H9 (cell line): ENCODE results near the gene ZNF292. TPM values are rescaled to one million over a fixed set of nuclear protein-coding genes. Genes with fewer than 3 reads are reported as not detected.

Source experiments
- DNase-seq: peaks from one replicate; pipeline ENCODE4 v3.0.0-alpha.2; 2017
- H2AFZ ChIP-seq: one replicate; pipeline ENCODE4 v1.6.1; 2013; ENCODE audit warnings: mild to moderate bottlenecking, low read length, control low read depth, moderate library complexity
- H2AK5ac ChIP-seq: 2 replicates; pipeline ENCODE4 v1.6.1; 2013; ENCODE audit warnings: low read length, control low read depth, mixed read lengths; ENCODE audit not compliant: insufficient read length
- H2BK120ac ChIP-seq: one replicate; pipeline ENCODE4 v1.6.1; 2013; ENCODE audit warnings: low read depth, mild to moderate bottlenecking, low read length, control low read depth, inconsistent platforms; ENCODE audit not compliant: poor library complexity, severe bottlenecking
- H2BK12ac ChIP-seq: 2 replicates; pipeline ENCODE4 v1.6.1; 2013; ENCODE audit warnings: low read length, control low read depth, mixed read lengths, low read depth; ENCODE audit not compliant: insufficient read length
- H2BK15ac ChIP-seq: 2 replicates; pipeline ENCODE4 v1.6.1; 2013; ENCODE audit warnings: low read depth, low read length, control low read depth
- H2BK20ac ChIP-seq: one replicate; pipeline ENCODE4 v1.6.1; 2013; ENCODE audit warnings: low read depth, mild to moderate bottlenecking, low read length, control low read depth, inconsistent platforms; ENCODE audit not compliant: poor library complexity, severe bottlenecking
- H2BK5ac ChIP-seq: 2 replicates; pipeline ENCODE4 v1.6.1; 2013; ENCODE audit warnings: low read length, control low read depth, mixed read lengths; ENCODE audit not compliant: insufficient read length
- H3K14ac ChIP-seq: 2 replicates; pipeline ENCODE4 v1.6.1; 2013; ENCODE audit warnings: low read length, control low read depth; ENCODE audit not compliant: insufficient read depth
- H3K18ac ChIP-seq: 2 replicates; pipeline ENCODE4 v1.6.1; 2013; ENCODE audit warnings: low read depth, mild to moderate bottlenecking, mixed read lengths, low read length, control low read depth; ENCODE audit not compliant: insufficient read length
- H3K23ac ChIP-seq: 2 replicates; pipeline ENCODE4 v1.6.1; 2013; ENCODE audit warnings: low read length, control low read depth, mixed read lengths, low read depth; ENCODE audit not compliant: insufficient read length
- H3K23me2 ChIP-seq: 2 replicates; pipeline ENCODE4 v1.6.1; 2013; ENCODE audit warnings: low read depth, mild to moderate bottlenecking, mixed read lengths, low read length, control low read depth; ENCODE audit not compliant: insufficient read length, poor library complexity, severe bottlenecking
- H3K27ac ChIP-seq: 2 replicates; pipeline ENCODE4 v1.5.1; 2013; ENCODE audit warnings: low read length, control low read depth, mixed read lengths, low read depth; ENCODE audit not compliant: insufficient read length
- H3K27me3 ChIP-seq: 2 replicates; pipeline ENCODE4 v1.6.1; 2013; ENCODE audit warnings: low read length, control low read depth, inconsistent platforms; ENCODE audit not compliant: insufficient read depth
- H3K4ac ChIP-seq: 2 replicates; pipeline ENCODE4 v1.6.1; 2013; ENCODE audit warnings: low read depth, mild to moderate bottlenecking, control low read depth, inconsistent platforms, low read length, moderate library complexity
- H3K4me1 ChIP-seq: 2 replicates; pipeline ENCODE4 v1.6.1; 2013; ENCODE audit warnings: low read length, control low read depth, inconsistent platforms; ENCODE audit not compliant: insufficient read depth
- H3K4me2 ChIP-seq: 2 replicates; pipeline ENCODE4 v1.6.1; 2013; ENCODE audit warnings: low read length, control low read depth, mixed read lengths; ENCODE audit not compliant: insufficient read length, insufficient read depth
- H3K56ac ChIP-seq: 2 replicates; pipeline ENCODE4 v1.6.1; 2013; ENCODE audit warnings: low read depth, mild to moderate bottlenecking, mixed read lengths, low read length, control low read depth; ENCODE audit not compliant: insufficient read length
- H3K79me1 ChIP-seq: 2 replicates; pipeline ENCODE4 v1.6.1; 2013; ENCODE audit warnings: low read depth, mild to moderate bottlenecking, moderate library complexity, low read length, control low read depth, inconsistent platforms; ENCODE audit not compliant: insufficient read depth, poor library complexity, severe bottlenecking
- H3K79me2 ChIP-seq: 2 replicates; pipeline ENCODE4 v1.6.1; 2013; ENCODE audit warnings: low read length, control low read depth, inconsistent platforms; ENCODE audit not compliant: insufficient read depth
- H3K9ac ChIP-seq: 2 replicates; pipeline ENCODE4 v1.6.1; 2013; ENCODE audit warnings: low read length, control low read depth, mixed read lengths; ENCODE audit not compliant: insufficient read length; ENCODE audit errors: extremely low read depth
- H3K9me3 ChIP-seq: one replicate; pipeline ENCODE4 v1.6.1; 2013; ENCODE audit warnings: low read depth, low read length, inconsistent platforms; ENCODE audit not compliant: control insufficient read depth
- H3T11ph ChIP-seq: one replicate; pipeline ENCODE4 v1.6.1; 2013; ENCODE audit warnings: mild to moderate bottlenecking, low read length, control low read depth, inconsistent platforms
- H4K20me1 ChIP-seq: one replicate; pipeline ENCODE4 v1.6.1; 2013; ENCODE audit not compliant: control insufficient read depth, insufficient read length, insufficient read depth
- H4K5ac ChIP-seq: 2 replicates; pipeline ENCODE4 v1.6.1; 2013; ENCODE audit warnings: low read depth, mild to moderate bottlenecking, mixed read lengths, low read length, control low read depth; ENCODE audit not compliant: insufficient read length
- H4K8ac ChIP-seq: replicated peaks from 2 replicates; pipeline ENCODE4 v1.6.1; 2013; ENCODE audit warnings: low read length, control low read depth, mixed read lengths, low read depth; ENCODE audit not compliant: insufficient read length
- H4K91ac ChIP-seq: 2 replicates; pipeline ENCODE4 v1.6.1; 2013; ENCODE audit warnings: low read depth, mild to moderate bottlenecking, moderate library complexity, mixed read lengths, low read length, control low read depth; ENCODE audit not compliant: insufficient read length
- H3K27ac Mint-ChIP-seq, 3 experiments: 2 replicates in 2 of 3; 3 replicates in 1 of 3; pipeline ENCODE4 v1.8.0; 2020 to 2021; ENCODE audit warnings: mixed read lengths in 3 of 3, mild to moderate bottlenecking in 1 of 3, moderate library complexity in 1 of 3
- H3K27me3 Mint-ChIP-seq: 2 replicates; pipeline ENCODE4 v1.8.0; 2021; ENCODE audit warnings: low read depth, mild to moderate bottlenecking, moderate library complexity, mixed read lengths
- H3K36me3 Mint-ChIP-seq, 3 experiments: 2 replicates in 2 of 3; 3 replicates in 1 of 3; pipeline ENCODE4 v1.8.0; 2020 to 2021; ENCODE audit warnings: low read depth in 3 of 3, mixed read lengths in 3 of 3; ENCODE audit not compliant: insufficient read depth in 1 of 3
- H3K4me1 Mint-ChIP-seq, 2 experiments: 2 replicates each; pipeline ENCODE4 v1.8.0; 2020; ENCODE audit warnings: mixed read lengths in 2 of 2
- H3K4me3 Mint-ChIP-seq, 2 experiments: 2 replicates in 1 of 2; 3 replicates in 1 of 2; pipeline ENCODE4 v1.8.0; 2020 to 2021; ENCODE audit warnings: mild to moderate bottlenecking in 2 of 2, mixed read lengths in 2 of 2, moderate library complexity in 1 of 2
- H3K9me3 Mint-ChIP-seq, 2 experiments: 2 replicates in 1 of 2; 3 replicates in 1 of 2; pipeline ENCODE4 v1.8.0; 2020; ENCODE audit warnings: mild to moderate bottlenecking in 2 of 2, mixed read lengths in 2 of 2, moderate library complexity in 1 of 2
- CTCF ChIP-seq: fragments of 200-600 bp; sonication (generic); conservative IDR thresholded peaks from 3 replicates; pipeline ENCODE4 v1.8.0; 2021; ENCODE audit warnings: antibody characterized with exemption, mild to moderate bottlenecking
- WGBS: extraction: QIAGEN DNeasy Blood & Tissue Kit; methylation state at CpG from one replicate; pipeline ENCODE4 v1.1.7; 2013; ENCODE audit warnings: missing lambda C conversion rate, low lambda C conversion rate, mixed read lengths; ENCODE audit not compliant: insufficient read length; ENCODE audit errors: extremely low coverage; 5-methylcytosine and 5-hydroxymethylcytosine counted together
- total RNA-seq: library from RNA; stranded (reverse); gene quantifications from 2 replicates; pipeline ENCODE4 v1.2.1, GENCODE V29; 2021

Gene ZNF292
- total RNA-seq, 1 experiment from 2014 or later: 38.7 TPM

GRCh38 chr6:87291883-87292282, 136.5 kb downstream of the ZNF292 start:
- no CpG with 5 or more reads among the region's 2 CpGs for WGBS

More at GRCh38 chr6:87291883-87292282, 136.5 kb downstream of the ZNF292 start:
- no peaks in the 10 kb centered on the region for H3K36me3 Mint-ChIP-seq
- Histone ChIP-seq H3K4me1 (no peaks in the 10 kb centered on the region), H3K9ac (no peak overlapping the region), H3K4me2 (no peak overlapping the region), H3K23me2 (no peaks in the 10 kb centered on the region), H3K14ac (no peak overlapping the region), H3K9me3 (no peaks in the 10 kb centered on the region), H2BK120ac (no peak overlapping the region), H3K4ac (no peak overlapping the region), H4K5ac (no peak overlapping the region), H4K8ac (no peak overlapping the region), H2BK12ac (no peak overlapping the region), H2BK20ac (no peak overlapping the region), H2AFZ (no peak overlapping the region), H4K91ac (no peak overlapping the region), H2BK15ac (no peak overlapping the region), H3K27me3 (no peaks in the 10 kb centered on the region), H3K79me1 (no peaks in the 10 kb centered on the region), H3K18ac (no peak overlapping the region), H3K27ac (no peak overlapping the region), H2AK5ac (no peak overlapping the region), H3T11ph (no peak overlapping the region), H3K23ac (no peak overlapping the region), H4K20me1 (no peaks in the 10 kb centered on the region), H3K79me2 (no peaks in the 10 kb centered on the region), H3K56ac (no peak overlapping the region), H2BK5ac (no peak overlapping the region)
- no peaks in the 10 kb centered on the region for H3K9me3 Mint-ChIP-seq
- no peak for TF ChIP-seq CTCF
- no peak overlapping the region for H3K27ac Mint-ChIP-seq
- no peak for DNase-seq
- H3K27me3 Mint-ChIP-seq: no peaks in the 10 kb centered on the region
- peaks cover 0 to 6% of the 10 kb centered on the region in 2 experiments; a peak in 2 of 4 replicates for H3K4me1 Mint-ChIP-seq
- H3K4me3 Mint-ChIP-seq: no peak overlapping the region
